MM.1S (cell line): Measurements from ENCODE around the gene EI24.

ENCODE experiments used
- CTCF ChIP-seq: fragments of 300-600 bp; sonication (generic); IDR thresholded peaks from 2 replicates; pipeline ENCODE4 v1.5.1; 2016; ENCODE audit warnings: antibody characterized with exemption, low read length, mixed read lengths
- EZH2 ChIP-seq: fragments of 300-600 bp; sonication (generic); optimal IDR thresholded peaks from 2 replicates; pipeline ENCODE3; 2017; ENCODE audit warnings: low read depth, mild to moderate bottlenecking, antibody characterized with exemption, low read length, mixed read lengths

- no peak for TF ChIP-seq CTCF
- no peak for TF ChIP-seq EZH2
These were observed 791 bp downstream of the EI24 start for GRCh38 chr11:125569915-125570621.
